ENCODE measurements around the gene RAD23B. TPM values are rescaled to one million over a fixed set of nuclear protein-coding genes. Genes with fewer than 3 reads are reported as not detected.

Gene RAD23B
- total RNA-seq (2016; rRNA removed; fragmentation: Illumina TruSeq; extraction: Trizol) (133 and 159 TPM in 2 replicates), polyA plus RNA-seq (2011; rRNA removed) (156 and 162 TPM in 2 replicates), polyA minus RNA-seq (2011; rRNA and poly(A)+ RNA removed; ENCODE audit: low replicate concordance) (270 and 278 TPM in 2 replicates), Bru-seq, nascent RNA (percentile 98 among the genes with signal in this experiment), BruChase-seq, experiment 1, labeled RNA remaining after a 6-hour chase (percentile 98 among the genes with signal in this experiment), BruChase-seq, experiment 2, labeled RNA remaining after a 2-hour chase (percentile 96 among the genes with signal in this experiment)
- total RNA-seq (2016; cell fraction: cytosol; rRNA removed; fragmentation: Illumina TruSeq; extraction: Trizol; ENCODE audit: low read depth), result 59.7 and 60.0 TPM in 2 replicates
- total RNA-seq (2016; cell fraction: insoluble cytoplasmic fraction; rRNA removed; fragmentation: Illumina TruSeq; extraction: Trizol), result 128 and 156 TPM in 2 replicates
- 120 and 126 TPM in 2 replicates for total RNA-seq (2016; cell fraction: membrane; rRNA removed; fragmentation: Illumina TruSeq; extraction: Trizol)
- total RNA-seq (2016; cell fraction: nucleus; rRNA removed; fragmentation: Illumina TruSeq; extraction: Trizol), result 62.9 and 65.9 TPM in 2 replicates
- 93.8 and 114 TPM in 2 replicates for polyA plus RNA-seq (2011; cell fraction: cytosol; rRNA removed)
- polyA plus RNA-seq (2011; cell fraction: nucleus; rRNA removed), result 25.3 and 25.6 TPM in 2 replicates
- polyA plus RNA-seq (2012), result 90.7 and 110 TPM in 2 replicates
- 26.3 and 31.4 TPM in 2 replicates for polyA plus RNA-seq (2016; cell fraction: cytosol; fragmentation: Illumina TruSeq; extraction: Trizol; ENCODE audit: low read depth)
- 185 and 198 TPM in 2 replicates for polyA plus RNA-seq (2016; cell fraction: insoluble cytoplasmic fraction; fragmentation: Illumina TruSeq; extraction: Trizol; ENCODE audit: low read depth)
- 79.8 and 80.6 TPM in 2 replicates for polyA plus RNA-seq (2016; cell fraction: membrane; fragmentation: Illumina TruSeq; extraction: Trizol; ENCODE audit: low read depth)
- polyA plus RNA-seq (2016; cell fraction: nucleus; fragmentation: Illumina TruSeq; extraction: Trizol; ENCODE audit: insufficient read depth, low read depth), result 67.0 and 71.9 TPM in 2 replicates
- polyA minus RNA-seq (2011; cell fraction: cytosol; rRNA and poly(A)+ RNA removed), result 139 and 149 TPM in 2 replicates
- 85.5 and 87.8 TPM in 2 replicates for polyA minus RNA-seq (2011; cell fraction: nucleus; rRNA and poly(A)+ RNA removed)
- long read RNA-seq, experiment 1, full-length matches to known transcripts, result 1 of 18 reads
- long read RNA-seq, experiment 1, partial matches to known transcripts, result 10 of 18 reads
- long read RNA-seq, experiment 1, other reads (novel, unspliced or antisense), result 7 of 18 reads
- long read RNA-seq, experiment 2, full-length matches to known transcripts, result 169 of 421 reads
- long read RNA-seq, experiment 2, partial matches to known transcripts, result 228 of 421 reads
- long read RNA-seq, experiment 2, other reads (novel, unspliced or antisense), result 24 of 421 reads

GRCh38 chr9:107282759-107283622 lies at the start of gene RAD23B:
Gene RAD23B (plus strand): TSS chr9:107283279. CDS start chr9:107283630, 351 bp downstream.
- Histone ChIP-seq H3K9me3 (ENCODE audit: low read length) (no peaks in the 10 kb centered on the region), H3K4me2 (ENCODE audit: low read depth, low read length) (peak within 1 kb of the TSS; percentile 96), H3K27ac (ENCODE audit: extremely low read length, insufficient read depth, low read length) (peak within 1 kb of the TSS; percentile 98), H3K27me3 (ENCODE audit: control insufficient read depth in 1 of 2, insufficient read depth in 2 of 2, low read length in 2 of 2) (no peaks in the 10 kb centered on the region; a peak in 1 of 5 replicates), H3K9ac (ENCODE audit: insufficient read depth, low read depth, low read length) (peak within 1 kb of the TSS; percentile 97), H4K20me1 (ENCODE audit: insufficient read depth, low read length) (peaks cover 40% of the 10 kb centered on the region), H3K79me2 (ENCODE audit: insufficient read depth, low read length) (peaks cover 56% of the 10 kb centered on the region), H3K4me3 (replicated peaks in 1 of 3; ENCODE audit: insufficient read depth in 1 of 3, low read depth in 2 of 3, low read length in 3 of 3) (peak within 1 kb of the TSS; percentile 82 to 94 (median 87)), H3K4me1 (ENCODE audit: insufficient read depth, low read length) (peaks cover 40% of the 10 kb centered on the region), H3K36me3 (replicated peaks in 1 of 2; ENCODE audit: control insufficient read depth in 1 of 2, insufficient read depth in 2 of 2, low read length in 2 of 2) (no peaks in the 10 kb centered on the region), H2AFZ (ENCODE audit: low read length) (peak within 1 kb of the TSS; percentile 74)
- 1% methylated on average over 15 of the region's 101 CpGs for WGBS (ENCODE audit: low lambda C conversion rate)
- in situ Hi-C loops (cut with HindIII; ENCODE audit: extremely low pct_ligation_motif_present, low pct_unique_long_range_greater_than_20kb) (no loop called here), intact Hi-C loops (cut with micrococcal nuclease; ENCODE audit: unreplicated experiment) (loop anchor here (1.0 to 2.0 kb wide), 3 partner anchors 34 to 60 kb away; no protein-coding TSS in a partner anchor)
- FAIRE-seq, result no peak
- ChIA-PET CTCF (ENCODE audit: low intra/inter-chr PET ratio, low total read pairs) (no interaction called here), POLR2A (interaction anchor here (0.6 to 4.6 kb wide), 14 partner anchors 13 to 87 kb away, joined by 3 to 31 read pairs (median 4); no protein-coding TSS in a partner anchor)
- DNase-seq (ENCODE audit: low spot score), result peak; percentile 94
- ATAC-seq, result peak; percentile 93
- BruUV-seq (replicated peaks), result no TSS peak
- TF ChIP-seq MAF1 (CRISPR knock-in tag; IDR thresholded peaks at IDR 0.05; ENCODE audit: borderline replicate concordance) (no peak), SNAPC4 (CRISPR knock-in tag; IDR thresholded peaks at IDR 0.05) (peak; percentile 23; the same call in 1 of the 2 replicates), ZNF543 (CRISPR knock-in tag; IDR thresholded peaks at IDR 0.05) (peak; percentile 76; the same call in 1 of the 2 replicates), DNMT1 (CRISPR knock-in tag; IDR thresholded peaks at IDR 0.05) (peak; percentile 92), FOXJ3 (CRISPR knock-in tag; IDR thresholded peaks at IDR 0.05; ENCODE audit: borderline replicate concordance) (0 out of 2 replicates have a peak, but pooled peaks have one; percentile 39), SP1 (IDR thresholded peaks at IDR 0.05) (no peak), SP1 (CRISPR knock-in tag; IDR thresholded peaks at IDR 0.05) (no peak), TARDBP (CRISPR knock-in tag; IDR thresholded peaks at IDR 0.05) (peak; percentile 60; the same call in 1 of the 2 replicates), SYNCRIP (IDR thresholded peaks at IDR 0.05; ENCODE audit: insufficient read depth, low read depth, low read length) (no peak), SALL1 (CRISPR knock-in tag; IDR thresholded peaks at IDR 0.05) (peak; percentile 90)

Measured in HepG2 (cell line).